ENCODE results near the gene TMEM221.

GRCh38 chr19:17436094-17436873 lies 12.2 kb downstream of the TMEM221 start:
- no peak for TF ChIP-seq POLR2A (IDR thresholded peaks at IDR 0.05)
- TF ChIP-seq CTCF (IDR thresholded peaks at IDR 0.05) = no peak
